ENCODE data around the gene SLC11A1.

- TF ChIP-seq CREB1 (CRISPR knock-in tag; IDR thresholded peaks at IDR 0.05; ENCODE audit: low read depth) (no peak), CTCF (conservative IDR thresholded peaks at IDR 0.05; ENCODE audit: low read depth in 2 of 2) (no peak), ZNF114 (CRISPR knock-in tag; IDR thresholded peaks at IDR 0.05) (no peak), EZH2 (IDR thresholded peaks at IDR 0.05; ENCODE audit: low read depth, unreplicated experiment) (no peak)
These were observed 37.2 kb upstream of the SLC11A1 start for GRCh38 chr2:218344755-218345417.

Data from GM23338 (cell line).